NCI-H524 (cell line): ENCODE results near the gene PKLR.
"Not testable (repeated sequence)": the region's sequence is repeated elsewhere in the genome, so short reads cannot be mapped to it uniquely, and the experiment has no call there.

Experiments used
- DNase-seq, 2 experiments: peaks; one replicate each; lab custom pipeline; 2025; lab: John Stamatoyannopoulos, UW

PKLR gene

GRCh38 chr1:155254714-155255242, 46.5 kb downstream of the PKLR start:
- DNase-seq: peak in 1 of 2 experiments; percentile 29

GRCh38 chr1:155254228-155254713, 47.0 kb downstream of the PKLR start:
- no peak for DNase-seq

GRCh38 chr1:155253797-155254196, 47.4 kb downstream of the PKLR start:
- no peak for DNase-seq

- DNase-seq: no peak
Measured at GRCh38 chr1:155253208-155253607, 48.0 kb downstream of the PKLR start.

DNA sequence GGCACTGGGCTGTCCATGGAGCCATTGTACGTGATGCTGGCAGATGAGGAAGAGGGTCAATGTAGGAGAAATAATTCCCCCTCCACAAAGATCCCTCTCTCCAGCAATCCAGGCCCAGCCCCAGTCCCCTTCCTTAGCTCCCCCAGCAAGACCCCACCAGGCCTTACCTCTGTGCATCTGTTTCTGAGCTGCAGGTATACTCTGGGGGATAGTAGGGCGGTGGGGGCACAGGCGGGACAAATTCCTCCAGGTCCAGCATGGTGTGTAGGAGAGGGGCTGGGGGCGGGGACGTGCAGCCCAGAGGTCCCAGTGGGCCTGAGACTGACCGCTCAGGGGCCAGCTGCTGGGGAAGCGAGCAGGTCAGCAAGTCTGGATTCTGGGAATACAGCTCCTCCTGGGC, 49.7 kb downstream of the PKLR start:
- no peak for DNase-seq

- peak; percentile 74 to 88 for DNase-seq
Measured at GRCh38 chr1:155250633-155251449, 50.4 kb downstream of the PKLR start.

DNA sequence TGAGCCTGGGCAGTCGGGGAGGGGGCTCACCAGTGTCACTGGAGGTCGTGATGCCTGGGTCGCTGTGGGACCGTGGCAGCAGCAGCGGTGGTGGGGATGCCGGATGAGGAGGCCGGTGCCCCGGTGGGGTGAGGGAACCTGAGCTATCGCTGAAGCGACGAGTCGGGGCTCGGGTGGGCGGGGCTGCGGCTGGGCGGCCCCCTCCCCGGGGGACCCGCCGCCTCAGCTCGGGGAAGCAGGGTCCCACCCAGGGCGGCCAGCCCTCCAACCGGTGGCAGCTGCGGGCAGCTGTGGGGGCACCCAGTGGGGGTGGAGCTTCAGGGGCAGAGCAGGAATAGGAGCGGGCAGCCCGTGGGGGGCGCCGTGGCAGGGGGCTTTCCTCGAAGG, 51.0 kb downstream of the PKLR start:
- DNase-seq: no peak

GRCh38 chr1:155247667-155248553, 53.3 kb downstream of the PKLR start:
- DNase-seq: no peak

DNA sequence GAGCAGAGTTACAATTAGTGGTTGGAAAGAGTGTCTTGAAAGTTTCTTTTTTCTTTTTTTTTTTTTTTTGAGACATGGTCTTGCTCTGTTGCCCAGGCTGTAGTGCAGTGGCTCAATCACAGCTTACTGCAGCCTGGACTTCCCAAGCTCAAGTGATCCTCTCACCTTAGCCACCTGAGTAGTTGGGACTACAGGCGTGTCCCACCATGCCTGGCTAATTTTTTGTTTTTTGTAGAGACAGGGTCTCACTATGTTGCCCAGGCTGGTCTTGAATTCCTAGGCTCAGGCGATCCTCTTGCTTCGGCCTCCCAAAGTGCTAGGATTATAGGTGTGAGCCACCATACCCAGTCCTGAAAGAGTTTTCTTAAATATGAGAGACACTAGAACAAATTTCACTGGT, 54.4 kb downstream of the PKLR start:
- DNase-seq: not testable (repeated sequence)

- no peak for DNase-seq
Measured at GRCh38 chr1:155245163-155245524, 56.1 kb downstream of the PKLR start.

GRCh38 chr1:155244368-155245162, 56.7 kb downstream of the PKLR start:
- peak; percentile 99 for DNase-seq

GRCh38 chr1:155242805-155243358, 58.4 kb downstream of the PKLR start:
- no peak for DNase-seq

- DNase-seq: no peak
Measured at GRCh38 chr1:155241841-155242264, 59.4 kb downstream of the PKLR start.

- DNase-seq: peak; percentile 65 to 80
Measured at GRCh38 chr1:155241069-155241679, 60.1 kb downstream of the PKLR start.
